Mesendoderm (in vitro differentiated cells): Measurements from ENCODE around the gene NEDD8.
A peak's percentile ranks its signal among the peaks of the same experiment; 100 is the strongest.

ENCODE experiments used
- DNase-seq: peaks from one replicate; pipeline ENCODE4 v3.0.0; 2013
- H2AK5ac ChIP-seq: 2 replicates; pipeline ENCODE4 v1.6.1; 2013; ENCODE audit warnings: low read length, inconsistent platforms
- H2BK120ac ChIP-seq: 2 replicates; pipeline ENCODE4 v1.6.1; 2013; ENCODE audit warnings: low read depth, mild to moderate bottlenecking, low read length, moderate library complexity, mixed read lengths
- H2BK15ac ChIP-seq: replicated peaks from 2 replicates; pipeline ENCODE4 v1.6.1; 2013; ENCODE audit warnings: low read depth, mild to moderate bottlenecking, moderate library complexity
- H2BK5ac ChIP-seq: 2 replicates; pipeline ENCODE4 v1.6.1; 2013; ENCODE audit warnings: low read length, inconsistent platforms
- H3K18ac ChIP-seq: 2 replicates; pipeline ENCODE4 v1.6.1; 2013; ENCODE audit warnings: mild to moderate bottlenecking, low read length, mixed read lengths
- H3K23ac ChIP-seq: one replicate; pipeline ENCODE4 v1.6.1; 2013; ENCODE audit warnings: low read length
- H3K27ac ChIP-seq: 2 replicates; pipeline ENCODE4 v1.5.1; 2013; ENCODE audit warnings: low read depth, mild to moderate bottlenecking, inconsistent platforms, low read length, moderate library complexity
- H3K27me3 ChIP-seq: 2 replicates; pipeline ENCODE4 v1.6.1; 2013; ENCODE audit warnings: low read length, control low read depth, mild to moderate bottlenecking, inconsistent platforms; ENCODE audit not compliant: insufficient read depth, poor library complexity
- H3K36me3 ChIP-seq: 2 replicates; pipeline ENCODE4 v1.6.1; 2013; ENCODE audit warnings: low read length, inconsistent platforms; ENCODE audit not compliant: control insufficient read depth, insufficient read depth
- H3K4ac ChIP-seq: one replicate; pipeline ENCODE4 v1.6.1; 2013; ENCODE audit warnings: low read depth, mild to moderate bottlenecking, low read length, moderate library complexity
- H3K4me1 ChIP-seq: 2 replicates; pipeline ENCODE4 v1.6.1; 2013; ENCODE audit warnings: low read depth, low read length, inconsistent platforms; ENCODE audit not compliant: control insufficient read depth
- H3K4me2 ChIP-seq: 2 replicates; pipeline ENCODE4 v1.6.1; 2013; ENCODE audit warnings: low read length
- H3K4me3 ChIP-seq: 2 replicates; pipeline ENCODE4 v1.5.1; 2013; ENCODE audit warnings: mild to moderate bottlenecking, low read length
- H3K56ac ChIP-seq: one replicate; pipeline ENCODE4 v1.6.1; 2013; ENCODE audit warnings: low read length
- H3K79me1 ChIP-seq: 2 replicates; pipeline ENCODE4 v1.6.1; 2013; ENCODE audit warnings: low read length, inconsistent platforms
- H3K79me2 ChIP-seq: 2 replicates; pipeline ENCODE4 v1.6.1; 2013; ENCODE audit warnings: mild to moderate bottlenecking, low read length; ENCODE audit not compliant: control insufficient read depth, insufficient read depth
- H3K9ac ChIP-seq: 2 replicates; pipeline ENCODE4 v1.6.1; 2013; ENCODE audit warnings: low read length, inconsistent platforms
- H4K5ac ChIP-seq: one replicate; pipeline ENCODE4 v1.6.1; 2013; ENCODE audit warnings: low read length
- H4K8ac ChIP-seq: one replicate; pipeline ENCODE4 v1.6.1; 2013; ENCODE audit warnings: low read depth, mild to moderate bottlenecking, control low read depth, low read length, moderate library complexity
- WGBS: extraction: QIAGEN DNeasy Blood & Tissue Kit; methylation state at CpG from one replicate; pipeline ENCODE4 v1.1.7; 2013; ENCODE audit warnings: low lambda C conversion rate, missing lambda C conversion rate; ENCODE audit not compliant: insufficient coverage; ENCODE audit errors: extremely low coverage; 5-methylcytosine and 5-hydroxymethylcytosine counted together

The NEDD8 gene

DNA sequence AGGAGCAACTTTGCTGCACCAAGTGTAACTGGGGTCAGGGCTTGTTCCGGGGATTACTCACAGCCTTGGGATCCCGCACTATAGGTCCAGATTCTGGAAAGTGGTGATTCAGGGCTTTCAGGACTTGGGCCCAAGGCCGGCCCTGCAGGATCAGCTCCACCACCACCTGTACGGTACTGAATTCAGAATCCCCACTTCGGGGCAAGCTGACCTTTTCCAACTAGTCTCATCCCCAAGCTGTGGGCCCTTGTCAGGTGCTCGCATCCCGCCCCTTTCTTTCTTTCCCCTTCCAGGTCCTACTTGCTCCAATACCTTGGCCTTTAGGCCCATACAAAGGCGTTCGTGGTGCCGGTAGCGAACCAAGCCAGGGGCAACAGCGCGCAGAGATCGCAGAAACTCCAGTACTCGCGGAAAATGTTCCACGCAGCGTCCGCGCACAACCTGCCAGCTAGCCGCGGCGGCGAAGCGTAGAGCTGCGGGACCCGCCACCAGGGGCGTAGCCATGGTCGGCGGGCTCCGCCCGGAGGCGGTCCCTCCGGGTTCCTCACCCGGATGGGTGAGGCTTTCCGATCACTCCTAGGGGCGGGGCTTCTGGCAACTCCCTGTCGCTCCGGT, 9.8 kb upstream of the NEDD8 start:
- Histone ChIP-seq H3K79me2 (no peaks in the 10 kb centered on the region), H3K4me3 (peak overlapping the region; percentile 66), H3K4me2 (peak overlapping the region; percentile 73), H4K5ac (no peak overlapping the region), H3K56ac (peak overlapping the region; percentile 96), H3K4ac (no peak overlapping the region), H2BK120ac (no peak overlapping the region), H4K8ac (no peak overlapping the region), H2BK5ac (no peak overlapping the region), H3K9ac (peak overlapping the region; percentile 79), H2BK15ac (no peak overlapping the region), H3K79me1 (peaks cover 4% of the 10 kb centered on the region), H3K4me1 (peaks cover 5% of the 10 kb centered on the region), H3K23ac (peak overlapping the region; percentile 75), H3K27ac (peak overlapping the region; percentile 82), H3K27me3 (no peaks in the 10 kb centered on the region), H2AK5ac (no peak overlapping the region), H3K36me3 (peaks cover 2% of the 10 kb centered on the region), H3K18ac (peak overlapping the region; percentile 69)
- DNase-seq: peak; percentile 96
- no CpG with 5 or more reads among the region's 39 CpGs for WGBS

- Histone ChIP-seq H3K27ac (no peak overlapping the region), H2BK15ac (no peak overlapping the region), H3K4me1 (peaks cover 5% of the 10 kb centered on the region), H3K4me2 (no peak overlapping the region), H4K8ac (no peak overlapping the region), H3K9ac (no peak overlapping the region), H3K56ac (no peak overlapping the region), H3K23ac (no peak overlapping the region), H4K5ac (no peak overlapping the region), H3K79me1 (peaks cover 4% of the 10 kb centered on the region), H2AK5ac (no peak overlapping the region), H2BK5ac (no peak overlapping the region), H3K36me3 (peaks cover 2% of the 10 kb centered on the region), H3K27me3 (no peaks in the 10 kb centered on the region), H3K79me2 (no peaks in the 10 kb centered on the region), H3K4ac (no peak overlapping the region), H2BK120ac (no peak overlapping the region), H3K18ac (no peak overlapping the region), H3K4me3 (no peak overlapping the region)
- WGBS: no CpG with 5 or more reads among the region's 9 CpGs
- peak; percentile 7 for DNase-seq
These were observed 8.1 kb upstream of the NEDD8 start for GRCh38 chr14:24240110-24240918.

GRCh38 chr14:24238527-24239037, 6.4 kb upstream of the NEDD8 start:
- H2BK120ac ChIP-seq: no peak overlapping the region
- no peak overlapping the region for H2BK5ac ChIP-seq
- WGBS: no CpG with 5 or more reads among the region's 5 CpGs
- no peak overlapping the region for H4K8ac ChIP-seq
- peaks cover 2% of the 10 kb centered on the region for H3K36me3 ChIP-seq
- no peak overlapping the region for H3K56ac ChIP-seq
- DNase-seq: no peak
- peaks cover 5% of the 10 kb centered on the region for H3K4me1 ChIP-seq
- H2BK15ac ChIP-seq: no peak overlapping the region
- no peak overlapping the region for H3K4ac ChIP-seq
- no peak overlapping the region for H3K27ac ChIP-seq
- no peak overlapping the region for H3K18ac ChIP-seq
- H3K79me1 ChIP-seq: peaks cover 6% of the 10 kb centered on the region
- H3K4me3 ChIP-seq: no peak overlapping the region
- no peak overlapping the region for H3K4me2 ChIP-seq
- H4K5ac ChIP-seq: no peak overlapping the region
- no peak overlapping the region for H3K9ac ChIP-seq
- H3K27me3 ChIP-seq: no peaks in the 10 kb centered on the region
- no peak overlapping the region for H3K23ac ChIP-seq
- no peak overlapping the region for H2AK5ac ChIP-seq
- peaks cover 2% of the 10 kb centered on the region for H3K79me2 ChIP-seq

- peak; percentile 7 for DNase-seq
- no peak overlapping the region for H3K27ac ChIP-seq
- H4K8ac ChIP-seq: no peak overlapping the region
- H3K4me3 ChIP-seq: no peak overlapping the region
- no peaks in the 10 kb centered on the region for H3K27me3 ChIP-seq
- H3K23ac ChIP-seq: no peak overlapping the region
- H3K79me1 ChIP-seq: peaks cover 7% of the 10 kb centered on the region
- no peak overlapping the region for H3K4me2 ChIP-seq
- H3K4me1 ChIP-seq: peaks cover 5% of the 10 kb centered on the region
- WGBS: no CpG with 5 or more reads among the region's 5 CpGs
- no peak overlapping the region for H2AK5ac ChIP-seq
- H2BK5ac ChIP-seq: no peak overlapping the region
- H3K4ac ChIP-seq: no peak overlapping the region
- no peak overlapping the region for H2BK120ac ChIP-seq
- H3K9ac ChIP-seq: no peak overlapping the region
- no peak overlapping the region for H3K56ac ChIP-seq
- no peak overlapping the region for H4K5ac ChIP-seq
- no peak overlapping the region for H3K18ac ChIP-seq
- peaks cover 2% of the 10 kb centered on the region for H3K36me3 ChIP-seq
- peaks cover 2% of the 10 kb centered on the region for H3K79me2 ChIP-seq
- H2BK15ac ChIP-seq: no peak overlapping the region
These were observed 6.0 kb upstream of the NEDD8 start for GRCh38 chr14:24238123-24238522.

DNA sequence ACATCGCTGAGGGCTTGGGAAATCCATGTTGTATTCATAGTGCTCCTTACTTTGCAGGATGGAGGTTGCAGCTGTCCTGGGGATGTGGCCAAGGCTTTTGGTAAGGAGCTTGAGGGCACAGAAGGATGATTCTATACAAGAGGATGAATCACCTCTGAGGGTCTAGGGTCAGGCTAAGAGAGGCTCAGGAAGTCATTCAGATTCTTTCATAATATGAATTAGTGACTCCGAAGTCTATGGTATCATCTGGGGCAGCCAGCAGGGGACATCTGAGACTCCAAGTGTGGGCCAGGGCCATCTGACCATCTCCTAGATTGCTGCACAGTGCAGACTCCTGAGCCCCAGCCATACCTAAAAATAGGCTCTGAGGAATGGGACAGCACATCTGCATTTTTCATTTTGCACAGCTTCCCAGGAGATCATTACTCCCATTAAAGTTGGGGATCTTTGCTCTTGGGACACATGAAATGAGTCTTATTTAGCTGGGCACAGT, 5.3 kb upstream of the NEDD8 start:
- DNase-seq: no peak
- peaks cover 7% of the 10 kb centered on the region for H3K79me1 ChIP-seq
- no peak overlapping the region for H4K8ac ChIP-seq
- H3K4ac ChIP-seq: no peak overlapping the region
- no peaks in the 10 kb centered on the region for H3K27me3 ChIP-seq
- H3K4me2 ChIP-seq: no peak overlapping the region
- H3K27ac ChIP-seq: no peak overlapping the region
- H3K23ac ChIP-seq: no peak overlapping the region
- H2AK5ac ChIP-seq: no peak overlapping the region
- H3K79me2 ChIP-seq: peaks cover 2% of the 10 kb centered on the region
- no CpG with 5 or more reads among the region's 2 CpGs for whole genome bisulfite sequencing
- peaks cover 5% of the 10 kb centered on the region for H3K4me1 ChIP-seq
- no peak overlapping the region for H3K4me3 ChIP-seq
- H3K18ac ChIP-seq: no peak overlapping the region
- H2BK15ac ChIP-seq: no peak overlapping the region
- no peak overlapping the region for H4K5ac ChIP-seq
- peaks cover 2% of the 10 kb centered on the region for H3K36me3 ChIP-seq
- no peak overlapping the region for H2BK5ac ChIP-seq
- no peak overlapping the region for H2BK120ac ChIP-seq
- H3K56ac ChIP-seq: no peak overlapping the region
- no peak overlapping the region for H3K9ac ChIP-seq
